Body of pancreas (tissue), 4 donors: ENCODE measurements around the gene PPP2R5B. TPM values are rescaled to one million over a fixed set of nuclear protein-coding genes. Genes with fewer than 3 reads are reported as not detected.

ENCODE experiments used
- ATAC-seq: fragments of 150-250 bp; one replicate; pipeline ENCODE4 v1.9.1; 2016
- DNase-seq, 4 donors: peaks; one replicate each; pipeline ENCODE4 v3.0.0-alpha.2; 2019
- H3K27ac ChIP-seq, 4 donors: fragments of 200-600 bp; sonication (generic); 1 replicate in 3 of 4; 2 replicates in 1 of 4; pipeline versions ENCODE4 v1.5.1 to v1.6.1; 2016 to 2019; ENCODE audit warnings: mild to moderate bottlenecking in 1 of 4, mixed read lengths in 1 of 4, moderate library complexity in 1 of 4
- H3K27me3 ChIP-seq, 2 donors: fragments of 200-600 bp; sonication (generic); one replicate each; pipeline ENCODE4 v1.6.0; 2016; ENCODE audit warnings: mild to moderate bottlenecking in 1 of 2
- H3K36me3 ChIP-seq, 2 donors: fragments of 200-600 bp; sonication (generic); replicated peaks in 1 of 2; 2 replicates each; pipeline ENCODE4 v1.5.1; 2016; ENCODE audit warnings: low read depth in 2 of 2; ENCODE audit not compliant: insufficient read depth in 1 of 2
- H3K4me1 ChIP-seq: fragments of 200-600 bp; sonication (generic); one replicate; pipeline ENCODE4 v1.6.0; 2016
- H3K4me3 ChIP-seq, 2 donors: fragments of 200-600 bp; sonication (generic); 1 replicate in 1 of 2; 2 replicates in 1 of 2; pipeline ENCODE4 v1.5.1; 2016 to 2019
- H3K9me3 ChIP-seq, 3 donors: fragments of 200-600 bp; sonication (generic); 1 replicate in 2 of 3; 2 replicates in 1 of 3; pipeline ENCODE4 v1.5.1; 2016
- POLR2A ChIP-seq, 3 donors: fragments of 450-650 bp; IDR thresholded peaks; one replicate each; pipeline ENCODE4 v1.6.1; 2016; ENCODE audit warnings: antibody characterized with exemption in 3 of 3, mild to moderate bottlenecking in 2 of 3
- WGBS, 2 donors: methylation state at CpG; one replicate each; pipeline ENCODE4 v1.1.5; 2017; 5-methylcytosine and 5-hydroxymethylcytosine counted together
- intact Hi-C: fragments of 100-400 bp; cut with DNase I; formaldehyde crosslinking; loops from one replicate; pipeline ENCODE4 v1.15.1; 2023
- total RNA-seq, 2 donors: library from RNA; depleted of rRNA; stranded (reverse); fragments of >200 nt; gene quantifications; one replicate each; pipeline ENCODE4 v1.1.0, GENCODE V29; 2016
- TF ChIP-seq, protein P1 (sequence below), 7 experiments: fragments of 450-650 bp in 4 of 7; fragments of 200-600 bp in 3 of 7; sonication (generic) in 3 of 7; IDR thresholded peaks; one replicate each; pipeline ENCODE4 v1.5.1; 2016 to 2019; ENCODE audit warnings: antibody characterized with exemption in 7 of 7

The PPP2R5B gene
- total RNA-seq, 2 donors from 2014 or later = 12.7 to 35.6 TPM

DNA sequence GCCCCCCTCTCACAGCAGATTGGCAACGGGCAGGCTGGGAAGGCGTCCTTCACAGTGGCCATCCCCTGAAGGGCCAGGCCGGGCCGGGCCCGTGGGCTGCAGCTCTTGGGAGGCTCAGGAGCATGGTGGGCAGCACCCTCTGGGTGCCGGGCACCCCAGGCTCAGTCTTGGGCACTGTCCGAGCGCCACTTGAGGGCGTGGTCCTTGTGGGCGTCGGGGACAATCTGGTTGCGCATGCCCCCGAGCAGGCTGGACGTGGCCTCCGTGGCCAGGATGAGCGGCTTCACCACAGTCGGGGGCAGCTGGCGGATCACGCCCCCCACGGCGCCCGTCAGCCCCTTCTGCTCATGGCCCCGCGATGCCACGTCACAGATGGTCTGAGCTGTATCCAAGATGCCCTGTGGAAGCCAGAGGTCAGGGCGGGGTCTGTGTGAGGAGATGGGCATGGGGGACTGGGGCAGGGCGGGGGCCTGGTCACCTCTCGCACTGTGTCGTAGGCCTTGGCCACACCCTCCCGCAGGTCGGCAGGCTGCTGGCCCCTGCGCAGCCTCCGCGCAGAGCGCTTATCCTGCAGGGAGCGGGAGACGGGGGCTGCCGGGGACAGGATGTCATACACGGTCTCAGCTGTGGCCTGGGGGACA lies 29.6 kb upstream of the PPP2R5B start:
- 73 to 85% methylated on average over 3 to 39 of the region's 39 CpGs for WGBS, 2 donors
- DNase-seq = no peak
- Histone ChIP-seq H3K4me3 (no peak overlapping the region), H3K9me3 (no peaks in the 10 kb centered on the region), H3K27ac (peak overlapping the region in 1 of 4 donors; percentile 84), H3K27me3 (no peaks in the 10 kb centered on the region), H3K36me3 (peaks cover 0 to 11% of the 10 kb centered on the region in 2 donors), H3K4me1 (peaks cover 47% of the 10 kb centered on the region)
- TF ChIP-seq, protein P1, sequence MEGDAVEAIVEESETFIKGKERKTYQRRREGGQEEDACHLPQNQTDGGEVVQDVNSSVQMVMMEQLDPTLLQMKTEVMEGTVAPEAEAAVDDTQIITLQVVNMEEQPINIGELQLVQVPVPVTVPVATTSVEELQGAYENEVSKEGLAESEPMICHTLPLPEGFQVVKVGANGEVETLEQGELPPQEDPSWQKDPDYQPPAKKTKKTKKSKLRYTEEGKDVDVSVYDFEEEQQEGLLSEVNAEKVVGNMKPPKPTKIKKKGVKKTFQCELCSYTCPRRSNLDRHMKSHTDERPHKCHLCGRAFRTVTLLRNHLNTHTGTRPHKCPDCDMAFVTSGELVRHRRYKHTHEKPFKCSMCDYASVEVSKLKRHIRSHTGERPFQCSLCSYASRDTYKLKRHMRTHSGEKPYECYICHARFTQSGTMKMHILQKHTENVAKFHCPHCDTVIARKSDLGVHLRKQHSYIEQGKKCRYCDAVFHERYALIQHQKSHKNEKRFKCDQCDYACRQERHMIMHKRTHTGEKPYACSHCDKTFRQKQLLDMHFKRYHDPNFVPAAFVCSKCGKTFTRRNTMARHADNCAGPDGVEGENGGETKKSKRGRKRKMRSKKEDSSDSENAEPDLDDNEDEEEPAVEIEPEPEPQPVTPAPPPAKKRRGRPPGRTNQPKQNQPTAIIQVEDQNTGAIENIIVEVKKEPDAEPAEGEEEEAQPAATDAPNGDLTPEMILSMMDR (IDR thresholded peaks at IDR 0.05) = no peak
- no peak for TF ChIP-seq POLR2A (IDR thresholded peaks at IDR 0.05)
- ATAC-seq = no peak
- intact Hi-C loops = loop anchor here (5.0 kb wide), 1 partner anchor 48 kb away; no protein-coding TSS in a partner anchor

DNA sequence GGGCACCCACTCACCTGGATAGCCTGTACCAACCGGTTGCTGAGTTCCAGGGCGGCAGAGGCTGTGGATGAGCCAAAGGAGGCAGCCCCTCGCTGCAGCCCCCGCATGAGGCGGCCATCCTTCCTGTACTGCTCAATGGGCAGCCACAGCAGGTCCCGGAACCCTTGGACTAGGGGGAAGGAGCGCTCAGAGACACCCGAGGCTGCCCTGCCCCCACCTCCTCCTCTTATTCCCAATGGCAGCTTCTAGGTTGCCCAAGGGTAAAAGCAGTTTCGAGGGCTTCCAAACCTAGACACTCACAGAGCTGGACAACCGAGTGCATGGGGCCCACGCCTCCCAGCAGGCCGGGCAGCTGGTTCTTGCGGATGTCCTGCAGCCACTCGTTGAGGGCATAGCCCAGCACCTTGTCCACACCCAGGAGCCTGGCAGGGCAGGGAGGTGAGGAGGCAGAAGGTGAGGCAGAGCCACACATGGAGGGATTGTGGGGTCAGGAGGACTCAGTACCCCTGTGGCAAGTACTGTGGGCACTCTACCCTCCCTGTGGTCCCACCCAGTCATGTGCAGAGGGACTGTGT lies 28.0 kb upstream of the PPP2R5B start:
- ATAC-seq = no peak
- peaks cover 31% of the 10 kb centered on the region for H3K4me1 ChIP-seq
- intact Hi-C loops = loop anchor here (5.0 kb wide), 1 partner anchor 49 kb away; no protein-coding TSS in a partner anchor
- TF ChIP-seq POLR2A (IDR thresholded peaks at IDR 0.05) = no peak
- TF ChIP-seq, protein P1 (IDR thresholded peaks at IDR 0.05) = no peak
- no peak for DNase-seq
- H3K9me3 ChIP-seq = no peaks in the 10 kb centered on the region
- H3K27me3 ChIP-seq = no peaks in the 10 kb centered on the region
- peaks cover 0 to 11% of the 10 kb centered on the region in 2 donors for H3K36me3 ChIP-seq
- 90% methylated on average over 8 to 13 of the region's 14 CpGs for WGBS, 2 donors
- no peak overlapping the region for H3K4me3 ChIP-seq
- H3K27ac ChIP-seq = no peak overlapping the region

DNA sequence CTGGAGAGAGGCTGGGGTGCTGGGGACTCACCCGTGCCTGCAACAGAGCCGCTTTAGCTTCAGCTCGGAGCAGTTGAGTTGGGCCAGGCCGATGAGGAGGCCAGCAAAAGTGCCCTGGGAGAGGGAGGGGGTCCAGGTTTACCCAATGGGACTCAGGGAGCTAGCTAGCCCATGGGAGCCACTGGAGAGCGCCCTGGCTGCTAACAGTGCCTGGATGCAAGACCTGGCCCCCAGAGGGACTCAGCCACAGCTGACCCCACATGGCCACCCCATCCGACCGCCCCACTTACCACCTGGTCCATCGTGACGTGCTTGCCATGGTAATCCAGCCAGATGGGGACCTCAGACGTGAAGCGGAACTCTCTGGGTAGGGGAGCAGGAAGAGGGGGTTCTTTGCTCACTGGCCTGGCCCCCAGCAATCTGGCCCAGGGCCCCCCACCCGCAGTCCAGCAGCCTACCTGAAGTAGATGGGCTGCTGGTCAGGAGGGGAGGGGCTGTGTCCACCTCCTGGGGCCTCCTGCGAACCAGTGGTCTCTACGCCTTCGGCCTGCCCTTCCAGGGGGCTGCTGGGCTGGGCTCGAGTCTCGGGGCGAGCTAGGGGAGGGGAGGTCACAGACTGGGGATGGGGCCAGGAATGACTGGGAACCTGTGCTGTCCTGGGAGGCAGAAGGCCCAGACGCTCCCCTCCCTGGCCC lies 27.0 kb upstream of the PPP2R5B start:
- no peaks in the 10 kb centered on the region for H3K27me3 ChIP-seq
- ATAC-seq = no peak
- H3K4me1 ChIP-seq = peaks cover 21% of the 10 kb centered on the region
- DNase-seq = no peak
- no peak overlapping the region for H3K27ac ChIP-seq
- 93% methylated on average over 8 to 16 of the region's 19 CpGs for WGBS, 2 donors
- peaks cover 0 to 19% of the 10 kb centered on the region in 2 donors for H3K36me3 ChIP-seq
- intact Hi-C loops = loop anchor here (5.0 kb wide), 1 partner anchor 50 kb away; no protein-coding TSS in a partner anchor
- no peaks in the 10 kb centered on the region for H3K9me3 ChIP-seq
- TF ChIP-seq POLR2A (IDR thresholded peaks at IDR 0.05) = no peak
- TF ChIP-seq, protein P1 (IDR thresholded peaks at IDR 0.05) = no peak
- no peak overlapping the region for H3K4me3 ChIP-seq

DNA sequence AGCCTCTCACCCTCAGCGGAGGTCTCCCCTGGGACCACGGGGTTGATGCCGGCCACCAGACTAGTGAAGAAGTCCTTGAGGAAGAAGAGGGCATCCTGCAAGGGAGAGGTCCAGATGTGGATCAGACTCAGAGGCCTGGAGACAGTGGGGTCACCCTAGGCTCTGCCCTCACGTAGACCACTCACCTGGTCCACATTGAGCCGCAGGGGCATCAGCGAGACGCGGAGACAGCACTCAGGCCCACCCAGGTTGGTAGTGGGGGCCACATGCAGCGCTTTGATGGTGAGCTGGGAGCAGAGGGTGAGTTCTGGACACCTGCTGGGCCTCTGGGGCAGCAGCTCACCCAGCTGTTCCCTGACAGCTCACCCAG lies 26.4 kb upstream of the PPP2R5B start:
- no peak for TF ChIP-seq POLR2A (IDR thresholded peaks at IDR 0.05)
- TF ChIP-seq, protein P1 (IDR thresholded peaks at IDR 0.05) = no peak
- Histone ChIP-seq H3K27ac (no peak overlapping the region), H3K4me1 (peaks cover 16% of the 10 kb centered on the region), H3K4me3 (no peak overlapping the region), H3K27me3 (no peaks in the 10 kb centered on the region), H3K9me3 (no peaks in the 10 kb centered on the region), H3K36me3 (peaks cover 3 to 23% of the 10 kb centered on the region in 2 donors)
- WGBS, 2 donors = 92% methylated on average over 9 of the region's 9 CpGs; no CpG with 5 or more reads in 1 of the 2 donors
- no peak for ATAC-seq
- no peak for DNase-seq
- intact Hi-C loops = loop anchor here (5.0 kb wide), 1 partner anchor 51 kb away; no protein-coding TSS in a partner anchor
